GM18873 (cell line): ENCODE data around the gene ADORA2B.

Experiments
- ATAC-seq: cut with Tn5 transposase; IDR thresholded peaks from one replicate; pipeline ENCODE4 v1.9.1; 2021; ENCODE audit warnings: mild to moderate bottlenecking, moderate library complexity, moderate number of reproducible peaks; ENCODE audit not compliant: unreplicated experiment, low FRiP score

The ADORA2B gene

DNA sequence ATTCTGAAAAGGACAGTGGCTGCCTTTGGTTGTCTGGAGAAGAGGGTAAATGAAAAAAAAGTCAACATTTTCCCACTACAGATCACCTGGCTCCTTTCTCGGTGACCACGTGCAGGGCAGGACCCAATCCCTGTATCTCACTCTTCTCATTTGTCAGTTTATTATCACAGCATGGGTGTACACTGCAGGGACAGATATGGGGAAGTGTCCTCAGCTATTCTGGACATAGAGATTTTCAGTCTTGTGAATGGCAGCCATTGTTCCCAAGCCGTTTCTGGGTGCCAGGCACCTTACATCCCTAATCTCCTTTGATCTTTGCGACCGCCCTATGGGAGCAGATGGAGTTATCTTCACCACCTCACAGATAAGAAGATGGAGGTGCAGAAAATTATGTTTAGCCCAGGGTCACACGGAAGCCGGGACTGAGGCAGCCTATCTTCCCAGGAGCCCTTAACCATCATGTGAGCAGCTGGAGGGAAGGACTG is 7.2 kb downstream of the ADORA2B start:
- ATAC-seq = no peak

DNA sequence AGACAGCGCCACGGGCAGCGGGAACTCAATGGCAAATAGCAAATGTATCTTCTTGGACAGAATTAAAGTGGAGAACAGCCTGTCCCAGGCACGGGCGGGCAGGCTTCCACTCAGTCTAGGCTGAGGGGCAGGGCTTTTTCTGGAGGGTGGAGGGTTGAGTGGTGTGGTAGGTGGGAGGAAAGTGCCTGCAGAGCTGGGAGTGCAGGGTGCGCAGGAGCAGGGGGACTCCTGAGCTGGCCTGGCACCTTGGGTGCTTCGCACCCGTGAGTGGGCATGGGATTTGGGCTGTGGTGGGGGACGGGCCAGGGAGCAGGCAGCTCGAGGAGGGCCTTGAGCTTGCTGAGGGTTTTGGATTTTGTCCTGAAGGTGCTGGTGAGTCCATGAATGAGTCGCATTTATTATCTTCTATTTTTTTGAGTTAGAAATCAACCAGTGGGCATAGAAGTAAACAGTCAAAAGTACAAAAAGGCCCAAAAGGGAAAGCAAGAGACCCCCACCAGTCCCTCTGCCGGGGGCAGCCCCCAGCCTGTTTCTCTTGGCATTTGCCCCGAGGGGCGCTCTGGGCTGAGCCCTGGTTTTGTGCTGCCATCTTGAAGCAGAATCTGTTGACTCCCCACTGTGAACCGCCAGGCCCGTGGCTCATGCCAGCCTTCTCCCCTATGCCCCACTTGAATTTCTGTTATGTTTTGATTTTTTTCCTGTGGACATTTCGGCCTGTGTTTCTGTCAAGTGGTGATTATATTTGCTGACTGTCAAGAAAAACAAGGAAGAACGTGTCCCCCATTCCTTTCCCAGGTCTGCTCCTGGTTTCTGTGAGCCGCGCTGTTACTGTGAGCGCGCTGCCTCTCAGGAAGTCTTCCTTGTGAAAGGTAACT is 8.2 kb downstream of the ADORA2B start:
- ATAC-seq = no peak

DNA sequence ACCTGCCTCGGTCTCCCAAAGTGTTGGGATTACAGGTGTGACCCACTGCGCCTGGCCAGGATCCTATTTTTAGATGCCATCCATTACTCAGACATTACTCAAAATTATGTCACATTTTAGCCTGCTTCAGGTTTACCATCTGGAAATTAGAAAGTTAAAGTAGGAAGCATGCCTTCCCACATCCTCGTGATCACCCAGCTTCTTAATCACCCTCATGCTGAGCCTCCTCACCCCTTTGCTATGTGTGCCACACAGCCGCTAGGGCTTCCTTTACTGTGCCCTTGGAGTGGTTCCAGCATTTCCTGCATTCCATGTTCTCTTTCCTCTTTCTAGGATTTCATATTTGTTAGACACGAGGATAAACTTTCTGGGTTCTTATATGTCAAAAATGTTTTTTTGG is 9.3 kb downstream of the ADORA2B start:
- ATAC-seq = no peak

DNA sequence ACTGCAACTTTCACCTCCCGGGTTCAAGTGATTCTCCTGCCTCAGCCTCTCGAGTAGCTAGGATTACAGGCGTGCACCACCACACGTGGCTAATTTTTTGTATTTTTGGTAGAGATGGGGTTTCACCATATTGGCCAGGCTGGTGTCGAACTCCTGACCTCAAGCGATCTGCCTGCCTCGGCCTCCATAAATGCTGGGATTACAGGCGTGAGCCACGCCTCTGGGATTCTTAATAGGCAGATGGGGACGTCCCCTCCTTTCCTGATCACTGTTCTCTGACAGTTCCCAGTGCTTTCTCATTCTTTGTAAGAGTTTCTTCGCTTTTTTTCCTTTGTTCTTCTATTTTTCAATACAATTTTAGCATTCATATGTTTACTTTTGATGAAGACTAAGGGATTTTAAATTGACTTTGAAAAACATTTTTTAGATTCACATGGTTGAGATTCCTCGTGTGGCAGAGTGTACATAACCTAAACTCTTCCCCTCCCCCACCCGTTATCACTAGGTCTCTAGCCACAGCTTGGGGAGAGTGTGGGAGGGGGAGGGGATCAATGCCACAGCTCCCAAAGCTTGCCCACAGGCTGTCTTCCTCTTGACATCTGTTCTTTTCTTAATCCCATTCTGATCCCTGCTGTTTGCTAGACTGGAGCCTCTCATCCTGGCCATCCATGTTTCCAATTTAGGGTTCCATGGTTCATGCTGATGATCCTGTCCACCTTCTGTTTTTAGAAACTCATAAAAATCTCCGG is 11.0 kb downstream of the ADORA2B start:
- no peak for ATAC-seq

DNA sequence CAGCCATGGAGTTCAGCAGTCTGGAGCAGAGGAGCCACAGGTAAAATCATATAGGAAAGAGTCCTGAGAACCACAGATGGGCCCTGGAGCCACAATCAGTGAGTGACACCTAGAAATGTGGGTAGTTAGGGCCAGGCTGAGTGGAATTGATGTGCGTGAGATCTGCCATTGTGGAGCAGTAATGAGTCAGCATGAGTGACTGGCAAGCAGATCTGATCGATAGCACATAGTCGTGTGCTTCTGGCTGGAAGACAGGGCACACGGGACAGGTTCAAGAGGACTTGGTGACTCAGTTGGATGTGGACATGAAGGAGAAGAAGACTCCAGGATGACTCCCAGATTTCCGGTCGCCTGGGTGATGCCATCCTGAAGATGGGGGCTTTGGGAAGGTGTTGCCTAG is 12.3 kb downstream of the ADORA2B start:
- no peak for ATAC-seq

DNA sequence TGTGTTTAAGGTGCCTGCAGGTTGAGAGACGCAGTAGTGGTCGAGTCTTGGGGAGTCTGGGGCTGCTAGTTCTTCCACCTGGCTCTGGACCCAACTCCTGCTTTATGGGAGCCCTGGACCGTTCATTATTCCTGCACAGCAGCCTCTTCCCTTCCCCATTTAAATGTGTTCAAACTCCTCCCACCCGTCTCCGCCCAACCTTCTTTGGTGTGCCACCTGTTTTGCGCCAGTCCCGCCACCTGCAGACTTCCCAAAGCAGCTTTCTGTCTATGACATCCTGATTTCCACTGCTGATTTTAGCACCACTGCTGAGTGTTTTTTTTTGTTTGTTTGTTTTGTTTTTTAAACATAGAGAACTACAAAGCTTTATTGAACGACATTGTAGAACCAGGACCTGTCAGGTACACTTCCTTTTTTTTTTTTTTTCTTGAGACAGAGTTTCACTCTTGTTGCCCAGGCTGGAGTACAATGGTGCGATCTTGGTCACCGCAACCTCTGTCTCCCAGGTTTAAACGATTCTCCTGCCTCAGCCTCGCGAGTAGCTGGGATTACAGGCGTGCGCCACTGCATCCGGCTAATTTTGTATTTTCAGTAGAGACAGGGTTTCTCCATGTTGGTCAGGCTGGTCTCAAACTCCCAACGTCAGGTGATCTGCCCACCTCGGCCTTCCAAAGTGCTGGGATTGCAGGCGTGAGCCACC is 12.8 kb downstream of the ADORA2B start:
- ATAC-seq = no peak

DNA sequence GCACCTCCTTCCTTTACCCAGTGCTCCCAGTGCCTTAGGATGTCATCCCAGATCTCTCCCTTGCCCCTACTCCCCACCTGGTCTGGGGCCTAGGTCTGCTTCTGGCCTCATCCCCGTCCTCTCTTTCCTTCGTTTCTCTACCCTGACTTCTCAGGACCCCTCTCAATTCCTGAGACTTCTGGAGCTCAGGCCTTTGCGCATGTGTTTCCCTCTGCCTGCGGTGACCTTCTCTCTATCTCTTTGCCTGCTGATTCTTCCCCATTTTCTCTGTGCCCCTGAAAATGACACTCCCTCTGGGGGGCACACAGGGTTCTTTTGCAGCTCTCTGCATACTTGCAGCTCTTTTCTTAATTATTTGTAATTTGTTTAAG is 13.5 kb downstream of the ADORA2B start:
- ATAC-seq = no peak

DNA sequence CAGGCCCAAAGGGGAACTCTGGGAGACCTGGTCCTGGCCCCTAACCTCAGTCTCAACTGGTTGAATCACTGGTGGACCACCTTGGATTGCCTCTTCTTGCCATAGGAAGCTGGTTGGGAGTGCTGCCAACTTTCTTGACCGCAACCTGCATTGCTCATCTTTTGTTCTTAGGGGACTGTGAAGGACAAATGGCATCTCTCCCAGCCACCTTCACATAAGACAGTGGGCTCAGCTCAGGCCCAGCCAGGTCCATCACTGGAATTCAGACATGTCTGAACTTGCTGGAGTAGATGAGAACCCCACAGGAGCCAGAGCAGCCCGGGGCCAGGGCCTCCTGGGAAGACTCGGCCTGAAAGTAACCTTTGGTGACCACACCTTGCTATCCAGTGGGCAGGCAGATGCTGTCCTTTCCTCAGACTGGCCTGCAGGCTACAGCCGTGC is 18.8 kb downstream of the ADORA2B start:
- ATAC-seq = no peak

DNA sequence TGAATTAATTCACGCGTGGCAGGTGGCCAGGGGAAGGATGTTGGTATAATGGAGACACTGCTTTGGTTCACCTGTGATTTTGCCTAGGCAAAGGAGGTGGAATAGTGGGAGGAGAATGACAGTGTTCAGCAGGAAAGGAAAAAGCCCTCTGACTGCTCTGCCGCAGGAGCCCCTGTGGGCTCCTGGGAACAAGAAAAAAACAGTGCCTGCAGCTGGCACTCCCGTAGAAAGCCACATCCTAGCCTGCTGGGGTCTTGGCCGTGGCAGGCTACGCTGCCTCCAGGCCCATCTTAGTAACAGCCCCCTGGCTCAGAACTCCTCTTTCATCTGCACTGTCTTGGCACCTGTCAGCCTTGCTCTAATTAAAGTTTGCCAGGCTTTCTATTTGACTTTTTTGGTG is 20.6 kb downstream of the ADORA2B start:
- ATAC-seq = no peak

DNA sequence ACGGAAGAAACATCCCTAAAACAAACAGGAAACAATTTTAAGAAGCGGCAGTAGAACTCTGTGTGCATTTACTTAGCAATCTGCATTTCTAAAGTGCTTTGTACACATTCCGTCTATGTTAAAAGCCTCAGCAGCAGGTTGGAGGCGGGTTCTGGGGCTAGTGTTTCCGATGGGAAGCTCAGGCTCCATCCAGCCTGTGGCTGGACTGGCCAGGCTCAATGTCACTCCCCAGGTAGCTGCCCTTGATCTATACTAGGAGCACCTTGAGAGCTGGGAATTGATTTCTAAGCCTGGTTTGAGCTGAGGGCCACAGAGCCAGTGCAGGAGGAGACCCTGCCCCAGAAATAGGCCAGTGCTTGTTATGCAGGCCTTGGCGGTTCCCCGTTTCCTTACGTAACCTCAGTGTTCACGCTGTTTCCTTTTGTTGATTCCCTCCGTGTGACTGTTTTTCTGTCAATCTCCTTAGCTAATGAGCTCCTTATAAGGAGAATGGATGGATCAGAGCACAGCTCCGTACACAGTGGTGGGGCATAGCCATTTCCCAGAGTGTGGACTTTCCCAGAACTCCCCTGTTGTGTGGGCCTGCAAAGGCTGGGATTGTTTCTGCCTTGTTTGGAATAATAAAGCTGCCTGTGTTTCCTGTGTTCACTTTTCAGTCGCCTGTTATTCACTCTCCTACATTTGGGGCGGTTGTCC is 21.4 kb downstream of the ADORA2B start:
- no peak for ATAC-seq

DNA sequence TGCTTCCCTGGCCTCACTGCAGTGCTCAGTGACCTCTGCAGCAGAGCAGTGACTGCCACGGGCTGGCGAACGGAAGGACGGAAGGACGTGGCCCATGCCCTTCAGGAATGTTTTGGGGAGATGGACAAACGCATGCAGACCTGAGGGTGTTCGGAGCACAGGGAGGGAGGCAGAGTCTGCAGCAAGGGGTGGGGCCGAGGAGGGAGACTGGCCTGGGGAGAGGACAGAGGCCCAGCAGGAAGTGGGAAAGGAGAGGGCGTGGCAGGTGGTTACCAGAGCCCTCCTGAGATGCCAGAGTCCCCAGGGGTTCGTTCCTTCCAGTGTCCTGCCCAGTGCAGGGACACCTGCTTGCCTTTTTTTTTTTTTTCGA is 21.9 kb downstream of the ADORA2B start:
- ATAC-seq = no peak

DNA sequence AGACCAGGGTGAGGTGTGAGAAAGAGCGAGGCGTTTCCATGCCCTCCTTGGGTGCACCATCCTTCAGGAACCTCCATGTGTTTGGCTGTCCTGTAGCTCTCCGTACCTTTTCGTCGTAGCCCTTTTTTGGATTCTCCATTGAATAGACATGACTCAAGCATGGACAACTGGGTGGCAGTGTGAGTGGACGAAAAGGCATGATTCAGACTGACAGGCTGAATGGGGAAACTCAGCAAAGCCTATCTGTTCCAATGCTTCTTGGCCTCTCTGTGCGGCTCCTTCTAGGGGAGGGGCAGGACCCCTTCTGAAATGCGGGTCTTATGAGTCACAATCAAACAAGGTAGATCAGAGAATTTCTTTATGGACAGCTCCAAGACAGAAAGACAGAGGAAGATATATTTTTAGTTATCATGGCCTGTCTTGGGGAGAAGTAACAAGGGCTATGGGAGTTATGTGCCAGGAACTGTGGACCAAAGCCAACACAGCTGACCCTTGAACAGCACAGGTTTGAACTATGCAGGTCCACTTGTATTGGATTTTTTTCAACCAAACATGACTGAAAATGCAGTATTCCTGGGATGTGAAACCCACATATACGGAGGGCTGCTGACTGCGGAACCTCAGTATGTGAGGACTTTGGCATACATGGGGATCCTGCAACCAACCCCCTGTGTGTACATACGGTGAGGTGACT is 22.9 kb downstream of the ADORA2B start:
- no peak for ATAC-seq

DNA sequence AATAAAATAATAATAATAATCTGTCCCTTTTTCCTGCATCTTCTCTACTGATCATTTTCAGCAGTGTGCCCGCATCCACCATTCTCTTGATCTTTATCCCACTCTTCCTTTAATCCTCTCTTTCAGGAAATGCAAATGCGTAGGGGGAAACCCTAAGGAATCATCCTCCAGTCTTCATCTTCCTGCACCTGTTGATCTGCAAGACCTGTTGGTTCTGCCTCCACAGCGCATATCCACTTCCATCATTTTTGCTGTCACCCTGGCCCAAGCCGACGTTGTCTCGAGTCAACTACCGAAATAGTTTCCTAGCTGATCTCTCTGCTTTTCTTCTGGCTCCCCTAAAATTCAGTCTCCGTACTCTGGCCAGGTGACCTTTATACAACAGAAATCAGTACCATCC is 24.5 kb downstream of the ADORA2B start:
- ATAC-seq = no peak

DNA sequence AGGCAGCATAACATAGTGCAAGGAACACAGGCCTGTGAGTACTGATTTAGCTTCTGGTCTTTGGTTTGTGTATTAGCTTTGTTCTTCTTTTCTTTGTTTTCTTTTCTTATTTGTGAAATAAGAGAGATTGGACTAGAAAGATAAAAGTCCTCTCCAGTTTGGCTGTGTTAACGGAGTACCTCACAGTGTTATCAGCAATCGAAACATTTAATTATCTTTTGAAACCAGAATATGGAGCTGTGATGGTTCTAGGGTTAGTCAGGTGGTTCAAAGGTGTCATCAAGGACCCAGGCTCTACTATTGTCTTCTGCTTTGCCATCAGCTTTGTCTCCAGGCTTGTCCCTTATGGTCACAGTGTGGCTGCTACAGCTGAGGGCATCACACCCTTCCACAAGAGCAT is 25.6 kb downstream of the ADORA2B start:
- ATAC-seq = no peak

DNA sequence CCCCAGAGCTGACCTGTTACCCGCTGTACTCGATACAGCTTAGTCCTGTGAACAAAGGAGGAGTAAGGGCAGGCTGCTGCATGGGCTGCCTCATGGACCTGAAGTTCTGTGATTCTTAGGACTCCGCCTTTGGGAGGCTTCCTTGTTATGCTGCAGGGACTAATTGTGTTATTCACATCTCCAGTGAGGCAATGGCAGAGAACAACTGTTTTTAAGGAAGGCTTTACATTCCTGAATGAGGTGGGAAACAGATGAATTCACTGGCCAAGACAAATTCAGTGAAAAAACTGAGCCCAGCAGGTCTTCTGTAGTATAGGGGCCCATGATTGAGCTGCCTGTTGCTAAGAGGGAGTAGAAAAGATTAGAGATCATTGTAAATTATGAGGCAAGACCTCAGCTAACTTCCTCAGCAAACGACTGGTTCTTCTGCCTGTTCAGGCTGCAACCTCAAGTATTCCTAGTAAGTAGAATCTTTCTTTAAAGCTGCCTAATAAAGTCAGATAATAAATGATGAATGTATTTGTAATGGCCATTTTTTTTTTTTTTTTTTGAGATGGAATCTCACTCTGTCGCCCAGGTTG is 26.3 kb downstream of the ADORA2B start:
- ATAC-seq = no peak

DNA sequence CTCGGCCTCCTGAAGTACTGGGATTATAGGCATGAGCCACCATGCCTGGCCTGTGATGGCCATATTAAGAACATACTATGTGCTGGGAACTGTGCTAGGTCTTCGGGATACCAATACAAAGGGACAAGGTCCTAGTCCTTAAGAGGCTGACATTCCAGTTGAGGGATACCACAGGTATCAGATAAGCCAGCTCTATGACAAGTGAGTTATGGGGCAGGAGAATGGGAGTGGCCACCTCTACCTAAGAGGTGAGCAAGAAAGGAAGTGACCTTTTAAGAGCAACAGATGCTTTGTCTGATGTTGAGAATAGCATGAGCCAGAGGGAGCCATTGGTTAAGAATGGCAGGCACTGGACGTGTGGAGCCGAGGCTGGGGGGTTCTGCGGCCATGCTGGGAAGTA is 27.0 kb downstream of the ADORA2B start:
- ATAC-seq = no peak

DNA sequence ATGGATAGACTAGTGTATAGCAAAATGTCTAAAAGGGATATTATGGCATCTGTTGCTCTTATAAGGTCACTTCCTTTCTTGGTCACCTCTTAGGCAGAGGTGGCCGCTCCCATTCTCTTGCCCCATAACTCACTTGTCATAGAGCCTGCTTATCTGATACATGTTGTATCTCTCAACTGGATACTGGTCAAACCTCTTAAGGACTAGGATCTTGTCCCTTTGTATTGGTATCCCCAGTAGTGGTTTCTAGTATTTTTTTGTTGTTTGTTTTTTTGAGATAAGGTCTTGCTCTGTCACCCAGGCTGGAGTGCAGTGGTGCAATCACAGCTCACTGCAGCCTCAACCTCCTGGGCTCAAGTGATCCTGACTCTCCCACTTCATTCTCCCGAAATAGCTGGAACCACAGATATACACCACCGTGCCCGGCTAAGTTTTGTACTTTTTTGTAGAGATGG is 27.6 kb downstream of the ADORA2B start:
- no peak for ATAC-seq

DNA sequence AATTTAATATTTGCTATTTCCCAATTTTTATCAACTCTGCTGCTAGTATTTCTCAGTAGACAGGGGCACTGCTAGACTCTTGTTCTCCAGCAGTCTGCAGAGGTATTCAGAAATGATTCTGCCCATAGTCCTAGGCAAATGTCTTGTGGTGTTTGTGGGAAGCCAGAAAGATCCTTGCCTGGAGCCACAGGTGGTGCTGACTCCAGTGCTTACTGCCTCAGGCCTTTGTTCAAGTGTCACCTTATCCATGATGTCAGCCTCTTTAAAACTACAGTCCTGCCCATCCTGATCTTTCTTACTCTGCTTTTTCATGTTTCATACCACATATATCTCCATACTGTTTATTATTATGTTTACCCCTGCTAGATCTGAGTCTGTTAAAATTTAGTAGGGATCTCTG is 28.1 kb downstream of the ADORA2B start:
- no peak for ATAC-seq

DNA sequence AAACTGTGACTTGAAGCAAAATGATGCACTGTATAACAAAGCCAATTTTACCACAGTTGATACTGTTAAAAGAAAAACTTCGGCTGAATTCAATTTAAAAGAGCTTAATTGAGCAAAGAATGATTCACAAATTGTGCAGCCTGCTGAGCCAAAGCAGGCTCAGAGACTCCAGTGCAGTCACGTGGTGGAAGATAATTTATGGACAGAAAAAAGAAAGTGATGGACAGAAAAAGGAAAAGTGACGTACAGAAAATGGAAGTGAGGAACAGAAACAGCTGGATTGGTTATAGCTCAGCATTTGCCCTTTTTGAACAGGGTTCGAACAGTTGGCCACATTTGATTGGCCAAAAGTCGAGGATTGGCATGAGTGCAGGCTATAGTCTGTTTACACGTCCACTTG is 28.9 kb downstream of the ADORA2B start:
- ATAC-seq = no peak

DNA sequence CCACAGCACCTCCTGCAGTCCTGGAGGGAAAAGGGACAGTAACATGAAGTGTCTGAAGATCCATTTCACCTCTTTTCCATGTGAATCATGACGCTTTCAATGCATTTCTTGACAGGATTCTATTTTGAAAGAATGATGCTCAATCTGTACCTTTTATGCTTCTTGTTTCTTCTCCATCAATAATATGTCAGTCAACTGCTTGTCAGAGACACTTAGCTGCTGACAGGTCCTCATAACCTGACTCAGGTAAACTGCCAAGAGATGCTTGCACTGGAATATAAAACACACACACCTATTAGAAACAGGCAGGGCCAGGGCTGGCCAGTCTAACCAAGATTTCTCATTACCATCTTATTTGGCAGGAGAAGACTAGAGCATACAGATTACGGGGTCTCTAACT is 33.0 kb downstream of the ADORA2B start:
- no peak for ATAC-seq
